Measurements from ENCODE around the gene JAML. TPM values are rescaled to one million over a fixed set of nuclear protein-coding genes. Genes with fewer than 3 reads are reported as not detected.

JAML gene
- total and polyA plus RNA-seq, 2 of the 8 experiments (the other 6 are each of a cell fraction or from before 2014, with no cell fraction given), result 0.12 to 0.58 TPM

DNA sequence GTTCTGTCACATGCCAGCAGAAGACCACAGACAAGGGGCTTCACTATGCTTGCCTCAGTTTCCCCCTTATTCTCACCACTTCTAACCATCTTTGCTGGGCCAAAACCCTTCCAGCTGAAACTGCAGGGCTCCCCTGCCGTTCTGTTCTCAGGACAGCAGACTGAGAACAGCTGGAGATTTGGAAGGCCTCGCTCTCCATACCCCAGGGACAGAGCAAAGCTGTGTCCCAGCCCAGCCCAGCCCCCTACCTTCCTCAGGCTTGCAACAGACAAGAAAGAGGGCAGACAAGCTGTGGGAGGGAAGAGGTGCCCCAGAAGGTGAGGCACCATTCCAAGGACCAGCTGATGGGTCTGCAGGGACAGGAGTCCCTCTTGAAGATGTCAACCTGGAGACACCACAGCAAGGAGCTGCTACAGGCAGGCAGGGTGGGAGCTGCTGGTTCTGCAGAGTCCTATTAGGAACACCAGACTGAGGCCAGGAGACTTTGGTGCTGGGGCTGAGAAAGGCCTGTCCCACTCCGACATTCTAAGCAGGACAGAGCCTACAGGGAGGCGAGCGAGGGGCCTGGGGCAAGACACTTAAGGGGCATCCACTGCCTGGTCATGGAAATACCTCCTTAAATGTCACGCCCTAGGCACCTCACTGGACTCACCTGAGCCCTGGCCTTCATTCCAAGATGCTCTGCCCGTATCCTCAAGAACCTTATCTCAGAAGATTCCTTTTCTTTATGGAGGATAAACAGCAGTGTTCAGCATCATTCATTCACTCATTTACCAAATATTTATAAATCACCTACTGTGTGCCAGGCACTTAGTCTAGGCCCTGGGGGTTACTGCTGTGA, 55.3 kb downstream of the JAML start:
- Histone ChIP-seq H2BK20ac (ENCODE audit: low read length) (no peak overlapping the region), H4K8ac (ENCODE audit: extremely low read depth, insufficient read depth, low read length) (no peak overlapping the region), H3K9ac (replicated peaks in 1 of 4; ENCODE audit: extremely low read depth in 1 of 4, low read depth in 3 of 4, low read length in 3 of 4) (no peak overlapping the region), H3K79me2 (ENCODE audit: control insufficient read depth in 1 of 2, insufficient read depth in 2 of 2, low read length in 2 of 2) (no peaks in the 10 kb centered on the region), H3K4ac (replicated peaks; ENCODE audit: insufficient read length, low read depth, low read length) (no peak overlapping the region), H3K23ac (ENCODE audit: insufficient read length) (no peak overlapping the region), H4K91ac (replicated peaks; ENCODE audit: insufficient read length, low read length) (no peak overlapping the region), H3K14ac (ENCODE audit: insufficient read length) (no peak overlapping the region), H2BK120ac (replicated peaks; ENCODE audit: low read depth, low read length) (no peak overlapping the region), H3K9me3 (ENCODE audit: insufficient read depth in 2 of 2, low read depth in 1 of 2, low read length in 1 of 2) (no peaks in the 10 kb centered on the region), H3K27me3 (replicated peaks in 1 of 4; ENCODE audit: control insufficient read depth in 3 of 4, extremely low read depth in 1 of 4, insufficient read depth in 3 of 4, low read length in 3 of 4) (peaks cover 6 to 74% (median 52%) of the 10 kb centered on the region in 4 experiments), H3K23me2 (ENCODE audit: low read depth, low read length) (peaks cover 2% of the 10 kb centered on the region), H2BK12ac (ENCODE audit: low read depth, low read length) (no peak overlapping the region; the same call in 1 of the 2 replicates), H3K4me3 (ENCODE audit: extremely low read depth in 1 of 4, insufficient read depth in 2 of 4, low read depth in 3 of 4, low read length in 4 of 4) (no peak overlapping the region), H3K79me1 (ENCODE audit: low read depth, low read length) (no peaks in the 10 kb centered on the region), H3K4me2 (ENCODE audit: insufficient read depth in 1 of 2, low read depth in 2 of 2, low read length in 2 of 2) (no peak overlapping the region), H2BK5ac (ENCODE audit: low read depth, low read length) (no peak overlapping the region), H3K4me1 (replicated peaks in 1 of 4; ENCODE audit: control insufficient read depth in 3 of 4, insufficient read depth in 4 of 4, low read length in 3 of 4) (peaks cover 2 to 18% (median 7%) of the 10 kb centered on the region in 4 experiments), H2AFZ (ENCODE audit: low read length) (no peak overlapping the region), H4K5ac (ENCODE audit: insufficient read length, low read depth, low read length) (no peak overlapping the region), H2AK5ac (ENCODE audit: low read depth, low read length) (no peak overlapping the region), H3K27ac (ENCODE audit: low read depth, low read length) (no peak overlapping the region), H4K20me1 (replicated peaks in 1 of 2; ENCODE audit: control insufficient read depth in 1 of 2, insufficient read depth in 2 of 2, low read length in 2 of 2) (no peaks in the 10 kb centered on the region), H3K18ac (ENCODE audit: extremely low read depth, low read length) (no peak overlapping the region), H3K36me3 (ENCODE audit: control insufficient read depth in 2 of 4, insufficient read depth in 4 of 4, low read length in 3 of 4) (no peaks in the 10 kb centered on the region), H3K56ac (replicated peaks; ENCODE audit: insufficient read length, low read depth, low read length) (no peak overlapping the region), H2BK15ac (ENCODE audit: low read length) (no peak overlapping the region)
- no peak for TF ChIP-seq SUZ12 (IDR thresholded peaks at IDR 0.05; ENCODE audit: low read length)
- TF ChIP-seq ASH2L (IDR thresholded peaks at IDR 0.05; ENCODE audit: low read length), result no peak
- TF ChIP-seq PHF8 (conservative IDR thresholded peaks at IDR 0.05; ENCODE audit: low read depth, low read length), result no peak
- no peak for TF ChIP-seq HDAC2 (IDR thresholded peaks at IDR 0.05; ENCODE audit: borderline replicate concordance in 1 of 2, low read depth in 2 of 2, low read length in 2 of 2)
- FAIRE-seq, result no peak
- WGBS, 2 experiments (ENCODE audit: extremely low coverage in 1 of 2, insufficient coverage in 1 of 2, insufficient read length in 1 of 2, insufficient replicate concordance in 2 of 2, low coverage in 1 of 2, low lambda C conversion rate in 2 of 2, missing lambda C conversion rate in 1 of 2), result 82% methylated on average over 7 of the region's 7 CpGs; no CpG with 5 or more reads in 1 of the 2 experiments
- DNase-seq (ENCODE audit: low read depth in 1 of 2, low spot score in 2 of 2), result no peak
- CTCF ChIA-PET (ENCODE audit: partially characterized antibody), result interaction anchor here (0.5 to 8.7 kb wide), 6 partner anchors 12 to 225 kb away, joined by 3 to 245 read pairs (median 6); partner anchors contain the start of gene SCN4B
- POLR2A ChIA-PET (ENCODE audit: partially characterized antibody), result interaction anchor here (0.9 to 1.9 kb wide), 3 partner anchors 14 to 21 kb away, joined by 3 to 7 read pairs (median 4); partner anchors contain the start of gene SCN4B

All from H1 (cell line).